Activated T-cell treated with anti-CD3 and anti-CD28 coated beads, Interleukin-2, amount 50 U/mL, for 72 hours (primary cell): ENCODE results near the gene UTS2B. TPM values are rescaled to one million over a fixed set of nuclear protein-coding genes. Genes with fewer than 3 reads are reported as not detected.
A peak's percentile ranks its signal among the peaks of the same experiment; 100 is the strongest.

ENCODE experiments used
- ATAC-seq, 2 donors: fragments of 150-1000 bp; cut with Tn5 transposase; replicated peaks in 1 of 2; 2 replicates each; pipeline ENCODE4 v1.10.0; 2021; ENCODE audit warnings: moderate library complexity in 2 of 2, mild to moderate bottlenecking in 1 of 2
- DNase-seq, 2 donors: peaks; one replicate each; pipeline ENCODE4 v3.0.0; 2021 to 2022; ENCODE audit warnings: mixed read lengths in 1 of 2
- H3K27ac Mint-ChIP-seq: one replicate; pipeline ENCODE4 v1.8.0; 2022; ENCODE audit warnings: mild to moderate bottlenecking, moderate library complexity, mixed read lengths
- H3K27me3 Mint-ChIP-seq: one replicate; pipeline ENCODE4 v1.8.0; 2022; ENCODE audit warnings: low read depth, mixed read lengths
- H3K36me3 Mint-ChIP-seq, 2 donors: one replicate each; pipeline ENCODE4 v1.8.0; 2022; ENCODE audit warnings: mixed read lengths in 2 of 2, mild to moderate bottlenecking in 1 of 2; ENCODE audit not compliant: insufficient read depth in 2 of 2
- H3K4me1 Mint-ChIP-seq: one replicate; pipeline ENCODE4 v1.8.0; 2022; ENCODE audit warnings: low read depth, mixed read lengths
- H3K4me3 Mint-ChIP-seq, 2 donors: one replicate each; pipeline ENCODE4 v1.8.0; 2022; ENCODE audit warnings: mild to moderate bottlenecking in 2 of 2, mixed read lengths in 2 of 2, moderate library complexity in 2 of 2
- H3K9me3 Mint-ChIP-seq, 2 donors: one replicate each; pipeline ENCODE4 v1.8.0; 2022; ENCODE audit warnings: mixed read lengths in 2 of 2
- total RNA-seq, 2 donors: library from RNA; stranded (reverse); gene quantifications; one replicate each; pipeline ENCODE4 v1.2.3, GENCODE V29; 2022

UTS2B gene
- total RNA-seq, 2 donors from 2014 or later, result not detected

DNA sequence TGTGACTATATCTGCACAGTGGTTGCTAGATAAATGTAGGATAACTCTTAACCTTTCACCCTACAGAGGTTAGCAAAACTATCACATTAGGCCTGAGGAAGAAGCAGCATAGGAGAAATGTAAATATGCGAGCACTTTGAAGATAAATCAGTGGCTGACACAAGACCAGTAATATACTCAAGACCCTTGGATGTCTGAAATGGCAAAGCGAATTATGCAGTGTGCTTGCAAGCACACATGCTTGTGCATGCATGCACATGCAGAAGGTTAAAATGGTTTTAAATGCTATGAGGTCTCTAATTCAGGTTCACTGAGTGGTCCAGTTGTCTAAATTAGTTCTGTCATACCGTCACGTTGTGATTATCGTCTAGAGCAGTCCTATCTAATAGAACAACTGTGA lies 13.6 kb upstream of the UTS2B start:
- Mint-ChIP-seq H3K27me3 (no peaks in the 10 kb centered on the region), H3K9me3 (no peaks in the 10 kb centered on the region), H3K27ac (no peak overlapping the region), H3K4me3 (no peak overlapping the region), H3K4me1 (peaks cover 2% of the 10 kb centered on the region), H3K36me3 (no peaks in the 10 kb centered on the region)
- DNase-seq (no peak), ATAC-seq (no peak)

DNA sequence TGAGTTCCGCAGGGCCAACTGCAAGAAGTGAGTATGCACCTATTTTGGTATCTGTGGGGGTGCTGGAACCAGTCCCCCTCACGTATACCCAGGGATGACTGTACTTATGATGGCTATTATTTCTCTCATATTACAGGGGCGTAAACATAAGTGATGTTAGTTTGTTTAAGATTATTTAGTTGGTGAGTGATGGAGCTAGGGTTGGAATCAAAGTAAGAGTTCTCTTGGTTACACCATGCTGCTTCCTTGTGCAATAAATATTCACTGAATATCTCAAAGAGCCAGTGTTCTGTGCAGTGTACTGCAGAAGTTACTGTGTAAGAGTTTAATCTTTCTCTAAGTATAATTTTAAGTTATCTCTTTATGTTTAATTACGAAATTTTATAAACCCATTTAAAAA lies 12.8 kb upstream of the UTS2B start:
- H3K4me3 Mint-ChIP-seq, result no peak overlapping the region
- peaks cover 10% of the 10 kb centered on the region for H3K4me1 Mint-ChIP-seq
- H3K27ac Mint-ChIP-seq, result no peak overlapping the region
- no peaks in the 10 kb centered on the region for H3K36me3 Mint-ChIP-seq
- no peaks in the 10 kb centered on the region for H3K9me3 Mint-ChIP-seq
- no peaks in the 10 kb centered on the region for H3K27me3 Mint-ChIP-seq
- DNase-seq (no peak), ATAC-seq (no peak)

DNA sequence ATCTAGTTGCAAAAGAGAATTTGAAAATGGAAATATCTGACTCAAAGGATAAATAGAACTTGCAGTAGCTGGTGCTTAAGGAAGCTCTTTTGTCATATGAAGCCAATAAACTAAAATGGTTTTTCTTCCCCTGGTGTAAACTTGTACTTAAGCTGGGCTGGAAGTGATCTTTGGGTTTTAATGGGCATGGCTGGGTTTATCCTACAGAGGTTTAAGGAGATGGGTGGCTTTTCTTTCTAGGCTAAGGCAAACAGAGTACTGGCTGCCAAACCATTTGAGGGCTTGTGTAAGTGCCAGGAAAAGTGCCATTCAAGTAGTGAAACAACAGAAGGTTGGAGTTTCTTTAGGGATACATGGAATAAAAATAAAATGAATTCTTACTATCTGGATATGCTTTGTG lies 12.1 kb upstream of the UTS2B start:
- ATAC-seq (no peak), DNase-seq (no peak)
- no peak overlapping the region for H3K4me3 Mint-ChIP-seq
- no peak overlapping the region for H3K27ac Mint-ChIP-seq
- H3K9me3 Mint-ChIP-seq, result no peaks in the 10 kb centered on the region
- H3K36me3 Mint-ChIP-seq, result no peaks in the 10 kb centered on the region
- peaks cover 17% of the 10 kb centered on the region for H3K4me1 Mint-ChIP-seq
- H3K27me3 Mint-ChIP-seq, result no peaks in the 10 kb centered on the region

GRCh38 chr3:191342006-191342405 lies 11.7 kb upstream of the UTS2B start:
- ATAC-seq (no peak), DNase-seq (no peak)
- Mint-ChIP-seq H3K4me3 (no peak overlapping the region), H3K36me3 (no peaks in the 10 kb centered on the region), H3K9me3 (no peaks in the 10 kb centered on the region), H3K27me3 (no peaks in the 10 kb centered on the region), H3K4me1 (peaks cover 20% of the 10 kb centered on the region), H3K27ac (no peak overlapping the region)

DNA sequence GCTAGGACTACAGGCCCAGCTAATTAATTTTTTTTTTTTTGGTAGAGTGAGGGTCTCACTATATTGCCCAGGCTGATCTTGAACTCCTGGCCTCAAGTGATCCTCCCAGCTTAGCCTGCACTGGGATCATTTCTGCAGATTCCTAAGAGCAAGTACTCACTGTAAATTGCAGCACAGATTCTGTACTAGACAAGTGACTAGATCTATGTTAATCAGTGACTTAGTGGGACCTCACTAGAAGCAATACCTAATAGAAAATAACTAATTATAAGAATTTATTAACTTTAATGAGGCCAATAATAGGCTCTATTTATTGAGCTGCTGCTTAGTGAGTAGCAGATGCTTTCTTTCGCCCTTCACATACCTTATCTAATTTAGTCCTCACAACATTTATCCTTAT lies 10.6 kb upstream of the UTS2B start:
- ATAC-seq (no peak), DNase-seq (no peak)

GRCh38 chr3:191340351-191340750 lies 10.0 kb upstream of the UTS2B start:
- H3K9me3 Mint-ChIP-seq, result no peaks in the 10 kb centered on the region
- H3K27me3 Mint-ChIP-seq, result no peaks in the 10 kb centered on the region
- H3K27ac Mint-ChIP-seq, result no peak overlapping the region
- H3K4me1 Mint-ChIP-seq, result peaks cover 24% of the 10 kb centered on the region
- ATAC-seq (no peak), DNase-seq (no peak)
- H3K4me3 Mint-ChIP-seq, result no peak overlapping the region
- no peaks in the 10 kb centered on the region for H3K36me3 Mint-ChIP-seq

More for the DNA sequence above, 10.6 kb upstream of the UTS2B start:
- no peaks in the 10 kb centered on the region for H3K36me3 Mint-ChIP-seq
- H3K9me3 Mint-ChIP-seq, result no peaks in the 10 kb centered on the region
- H3K4me1 Mint-ChIP-seq, result peaks cover 20% of the 10 kb centered on the region
- H3K27me3 Mint-ChIP-seq, result no peaks in the 10 kb centered on the region
- no peak overlapping the region for H3K27ac Mint-ChIP-seq
- H3K4me3 Mint-ChIP-seq, result no peak overlapping the region

DNA sequence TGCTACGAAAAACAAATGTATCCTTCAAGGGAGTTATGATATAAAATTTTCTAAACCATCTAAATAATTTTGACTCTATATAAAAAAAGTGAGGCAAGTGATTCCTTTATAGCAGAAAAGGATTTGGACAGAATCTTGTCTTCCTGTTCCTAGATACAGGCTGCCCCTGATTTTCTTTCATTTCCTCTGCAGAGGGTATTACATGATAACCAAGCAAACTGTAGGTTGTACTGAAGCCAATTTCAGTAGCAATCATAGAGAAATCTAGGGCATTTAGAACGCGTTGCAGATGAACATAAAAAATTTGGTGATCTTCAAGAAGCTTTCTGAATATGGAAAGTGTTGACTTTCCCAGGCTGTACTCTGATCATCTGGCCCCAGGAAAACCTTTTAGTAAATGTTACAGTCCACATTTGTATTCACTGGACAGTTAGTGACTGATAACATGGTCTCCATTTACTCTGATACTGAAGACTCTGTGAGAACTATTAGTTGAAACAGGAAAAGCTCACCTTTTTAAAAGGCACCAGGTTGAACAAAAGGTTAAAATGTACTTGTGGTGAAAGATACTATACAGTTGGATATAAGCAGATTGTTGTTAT lies 9.1 kb upstream of the UTS2B start:
- H3K36me3 Mint-ChIP-seq, result no peaks in the 10 kb centered on the region
- H3K27ac Mint-ChIP-seq, result no peak overlapping the region
- H3K27me3 Mint-ChIP-seq, result no peaks in the 10 kb centered on the region
- H3K4me3 Mint-ChIP-seq, result no peak overlapping the region
- H3K9me3 Mint-ChIP-seq, result no peaks in the 10 kb centered on the region
- peaks cover 24% of the 10 kb centered on the region for H3K4me1 Mint-ChIP-seq
- ATAC-seq (no peak), DNase-seq (no peak)

DNA sequence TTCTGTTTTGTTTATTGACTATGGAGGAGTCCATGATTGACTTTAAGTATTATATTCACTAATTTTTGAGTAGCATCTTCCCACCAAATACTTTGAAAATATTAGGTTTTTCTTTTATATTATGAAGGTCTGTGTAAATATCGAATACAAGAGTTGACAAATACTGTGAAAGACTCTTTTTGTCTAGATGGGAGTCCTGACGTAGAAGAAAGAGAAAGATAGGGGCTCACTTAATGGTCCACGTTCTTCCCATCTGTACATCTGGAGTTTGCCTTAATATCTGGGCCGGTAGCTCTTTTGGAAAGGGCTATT lies 7.8 kb upstream of the UTS2B start:
- Mint-ChIP-seq H3K27ac (peak overlapping the region; percentile 82), H3K4me3 (peak overlapping the region; percentile 6 to 49), H3K27me3 (no peaks in the 10 kb centered on the region)

DNA sequence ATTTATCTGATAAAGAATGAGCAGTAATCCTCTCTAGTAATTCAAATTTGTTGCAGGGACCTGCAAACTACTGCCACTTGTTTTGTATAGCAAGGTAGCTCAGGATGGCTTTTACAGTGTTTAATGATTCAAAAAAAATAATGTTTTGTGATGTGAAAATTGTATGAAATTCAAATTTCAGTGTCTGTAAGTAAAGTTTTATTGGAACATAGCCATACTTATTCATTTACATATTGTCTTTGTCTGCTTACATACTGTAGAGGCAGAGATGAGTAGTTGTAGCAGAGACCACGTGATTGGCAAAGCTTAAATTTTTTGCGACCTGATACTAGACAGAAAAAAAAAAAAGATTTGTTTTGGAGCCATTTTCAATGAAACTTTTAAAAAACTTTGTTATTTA lies 6.5 kb upstream of the UTS2B start:
- ATAC-seq, result no peak
- Mint-ChIP-seq H3K9me3 (no peaks in the 10 kb centered on the region), H3K4me3 (peak overlapping the region in 1 of 2 donors; percentile 40), H3K36me3 (no peaks in the 10 kb centered on the region), H3K27ac (no peak overlapping the region), H3K4me1 (peaks cover 24% of the 10 kb centered on the region), H3K27me3 (no peaks in the 10 kb centered on the region)
- DNase-seq, result no peak

More for the DNA sequence above, 7.8 kb upstream of the UTS2B start:
- Mint-ChIP-seq H3K9me3 (no peaks in the 10 kb centered on the region), H3K4me1 (peaks cover 24% of the 10 kb centered on the region), H3K36me3 (no peaks in the 10 kb centered on the region)
- no peak for ATAC-seq
- no peak for DNase-seq

- Mint-ChIP-seq H3K36me3 (peaks cover 2% of the 10 kb centered on the region in 2 donors), H3K4me3 (peak overlapping the region in 1 of 2 donors; percentile 29), H3K27me3 (peaks cover 15% of the 10 kb centered on the region), H3K4me1 (peaks cover 35% of the 10 kb centered on the region), H3K27ac (no peak overlapping the region), H3K9me3 (no peaks in the 10 kb centered on the region)
- ATAC-seq, result no peak
- no peak for DNase-seq
These were observed 4.1 kb upstream of the UTS2B start for GRCh38 chr3:191334346-191334893.

DNA sequence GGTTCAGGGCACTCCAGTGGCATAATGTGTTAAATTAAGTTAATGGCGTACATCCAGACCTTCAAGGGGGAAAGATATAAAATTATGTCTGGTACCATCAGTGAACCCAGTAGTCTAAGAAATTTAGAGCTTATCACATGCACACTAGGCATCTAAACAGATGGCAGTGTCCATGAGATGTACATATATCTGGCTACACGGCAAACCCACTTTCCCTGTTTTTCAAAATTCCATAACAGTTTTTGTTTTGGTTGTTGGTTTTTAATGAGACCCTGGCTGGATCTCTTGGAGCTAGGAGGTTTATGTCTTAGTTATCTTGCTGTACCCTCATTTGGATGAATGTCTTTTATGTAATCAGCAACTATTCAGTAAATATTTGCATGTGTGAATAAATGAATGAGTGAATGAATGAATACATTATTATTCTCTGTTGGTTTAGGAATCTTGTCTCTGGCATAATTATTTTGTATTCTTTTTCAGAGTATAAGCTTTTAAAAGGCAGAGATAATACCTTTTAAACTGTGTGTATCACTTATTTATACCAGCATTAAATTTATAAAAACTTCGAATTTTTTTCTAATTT lies 3.1 kb upstream of the UTS2B start:
- H3K4me3 Mint-ChIP-seq, result no peak overlapping the region
- ATAC-seq (no peak), DNase-seq (no peak)
- peaks cover 32% of the 10 kb centered on the region for H3K4me1 Mint-ChIP-seq
- H3K27ac Mint-ChIP-seq, result no peak overlapping the region
- H3K36me3 Mint-ChIP-seq, result peaks cover 2% of the 10 kb centered on the region in 2 donors
- no peaks in the 10 kb centered on the region for H3K9me3 Mint-ChIP-seq
- H3K27me3 Mint-ChIP-seq, result peaks cover 21% of the 10 kb centered on the region

DNA sequence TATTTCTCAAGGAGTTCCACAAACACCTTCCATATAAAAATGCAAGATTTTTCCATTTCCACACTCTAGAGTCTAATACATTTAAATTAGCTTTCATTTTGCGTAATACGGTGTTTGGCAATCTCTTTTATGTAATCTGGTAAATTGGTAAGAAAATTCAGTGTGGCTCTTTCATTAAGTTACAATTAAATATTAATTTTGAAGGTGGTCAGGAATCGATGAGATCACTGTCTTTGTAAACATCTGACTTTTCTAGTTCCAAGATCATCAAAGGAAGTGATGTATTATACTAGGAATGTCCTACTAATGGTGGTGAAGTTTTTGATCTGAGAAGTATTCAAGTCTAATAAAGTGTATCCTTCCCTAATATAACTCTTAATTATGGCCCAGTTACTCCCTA lies 1.1 kb upstream of the UTS2B start:
- H3K9me3 Mint-ChIP-seq, result no peaks in the 10 kb centered on the region
- H3K36me3 Mint-ChIP-seq, result peaks cover 2% of the 10 kb centered on the region in 2 donors
- DNase-seq (no peak), ATAC-seq (no peak)
- no peak overlapping the region for H3K27ac Mint-ChIP-seq
- peaks cover 22% of the 10 kb centered on the region for H3K4me1 Mint-ChIP-seq
- H3K27me3 Mint-ChIP-seq, result peaks cover 23% of the 10 kb centered on the region
- peak overlapping the region; percentile 72 to 89 for H3K4me3 Mint-ChIP-seq

GRCh38 chr3:191330530-191331048 lies 263 bp upstream of the UTS2B start:
- no peak for ATAC-seq
- Mint-ChIP-seq H3K4me1 (peaks cover 19% of the 10 kb centered on the region), H3K4me3 (peak overlapping the region; percentile 72 to 89), H3K9me3 (no peaks in the 10 kb centered on the region), H3K27me3 (peaks cover 23% of the 10 kb centered on the region), H3K36me3 (peaks cover 2% of the 10 kb centered on the region in 2 donors), H3K27ac (peak overlapping the region; percentile 85)
- DNase-seq, result no peak
